Vagina (tissue), 2 donors: ENCODE data around the gene LRRC56.

Experiments
- POLR2A ChIP-seq, 2 donors: fragments of 450-650 bp; IDR thresholded peaks; one replicate each; pipeline ENCODE4 v1.6.1; 2017; ENCODE audit warnings: antibody characterized with exemption in 2 of 2, mild to moderate bottlenecking in 2 of 2, moderate library complexity in 2 of 2
- POLR2AphosphoS5 ChIP-seq, 2 donors: sonication (generic); formaldehyde crosslinking; IDR thresholded peaks; one replicate each; pipeline ENCODE4 v1.9.0; 2017; ENCODE audit warnings: antibody characterized with exemption in 2 of 2, mild to moderate bottlenecking in 2 of 2, low read depth in 1 of 2; ENCODE audit not compliant: insufficient read depth in 1 of 2
- TF ChIP-seq, protein P1 (sequence below), 3 experiments: fragments of 450-650 bp in 2 of 3; fragments of 200-600 bp in 1 of 3; sonication (generic) in 1 of 3; IDR thresholded peaks; one replicate each; pipeline ENCODE4 v1.5.1; 2017 to 2019; ENCODE audit warnings: antibody characterized with exemption in 3 of 3, mild to moderate bottlenecking in 2 of 3, moderate library complexity in 2 of 3

DNA sequence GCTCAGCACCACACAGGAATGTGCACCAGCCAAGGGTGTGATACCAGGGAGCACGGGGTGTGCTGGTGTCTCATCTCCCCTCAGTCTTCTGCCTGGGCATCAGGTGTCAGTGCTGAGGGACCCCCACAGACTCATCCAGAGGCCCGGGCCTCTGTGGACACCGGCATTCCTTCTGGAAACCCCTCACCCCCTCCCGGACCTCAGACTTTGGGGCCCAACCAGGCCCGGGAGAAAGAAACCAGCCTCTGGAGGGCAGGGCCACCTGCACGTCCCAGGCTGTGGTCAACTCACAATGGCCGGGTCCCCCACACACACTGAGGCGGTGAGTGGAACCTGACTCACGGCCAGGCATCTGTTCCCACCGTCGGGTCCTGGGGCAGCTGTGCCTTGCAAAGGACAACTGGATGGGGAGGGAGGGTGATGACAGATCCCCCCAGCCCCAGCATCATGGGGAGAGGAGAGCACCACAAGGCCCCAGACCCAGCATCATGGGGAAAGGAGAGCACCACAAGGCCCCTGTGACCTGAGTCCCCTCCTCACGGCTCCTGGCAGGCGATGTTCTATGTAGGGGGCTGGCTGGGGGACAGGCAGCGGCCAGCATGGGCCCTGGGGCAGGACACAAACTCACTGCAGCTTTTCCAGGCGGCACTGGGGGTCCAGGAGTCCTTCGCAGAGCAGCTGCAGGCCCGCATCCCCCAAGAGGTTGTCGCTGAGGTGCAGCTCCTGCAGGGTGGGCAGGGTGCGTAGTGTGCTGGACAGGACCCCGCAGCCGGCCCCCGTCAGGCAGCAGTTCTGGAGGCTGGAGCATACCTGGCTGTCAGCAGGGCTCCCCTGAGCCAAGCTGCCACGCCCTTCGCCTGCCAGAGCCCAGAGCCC is 37.9 kb upstream of the LRRC56 start:
- no peak for TF ChIP-seq POLR2AphosphoS5 (IDR thresholded peaks at IDR 0.05; ENCODE audit: insufficient read depth in 1 of 2, low read depth in 1 of 2)
- TF ChIP-seq, protein P1, sequence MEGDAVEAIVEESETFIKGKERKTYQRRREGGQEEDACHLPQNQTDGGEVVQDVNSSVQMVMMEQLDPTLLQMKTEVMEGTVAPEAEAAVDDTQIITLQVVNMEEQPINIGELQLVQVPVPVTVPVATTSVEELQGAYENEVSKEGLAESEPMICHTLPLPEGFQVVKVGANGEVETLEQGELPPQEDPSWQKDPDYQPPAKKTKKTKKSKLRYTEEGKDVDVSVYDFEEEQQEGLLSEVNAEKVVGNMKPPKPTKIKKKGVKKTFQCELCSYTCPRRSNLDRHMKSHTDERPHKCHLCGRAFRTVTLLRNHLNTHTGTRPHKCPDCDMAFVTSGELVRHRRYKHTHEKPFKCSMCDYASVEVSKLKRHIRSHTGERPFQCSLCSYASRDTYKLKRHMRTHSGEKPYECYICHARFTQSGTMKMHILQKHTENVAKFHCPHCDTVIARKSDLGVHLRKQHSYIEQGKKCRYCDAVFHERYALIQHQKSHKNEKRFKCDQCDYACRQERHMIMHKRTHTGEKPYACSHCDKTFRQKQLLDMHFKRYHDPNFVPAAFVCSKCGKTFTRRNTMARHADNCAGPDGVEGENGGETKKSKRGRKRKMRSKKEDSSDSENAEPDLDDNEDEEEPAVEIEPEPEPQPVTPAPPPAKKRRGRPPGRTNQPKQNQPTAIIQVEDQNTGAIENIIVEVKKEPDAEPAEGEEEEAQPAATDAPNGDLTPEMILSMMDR (IDR thresholded peaks at IDR 0.05): no peak
- TF ChIP-seq POLR2A (IDR thresholded peaks at IDR 0.05): no peak
